ENCODE results near the gene ZNF98.

Gene ZNF98

DNA sequence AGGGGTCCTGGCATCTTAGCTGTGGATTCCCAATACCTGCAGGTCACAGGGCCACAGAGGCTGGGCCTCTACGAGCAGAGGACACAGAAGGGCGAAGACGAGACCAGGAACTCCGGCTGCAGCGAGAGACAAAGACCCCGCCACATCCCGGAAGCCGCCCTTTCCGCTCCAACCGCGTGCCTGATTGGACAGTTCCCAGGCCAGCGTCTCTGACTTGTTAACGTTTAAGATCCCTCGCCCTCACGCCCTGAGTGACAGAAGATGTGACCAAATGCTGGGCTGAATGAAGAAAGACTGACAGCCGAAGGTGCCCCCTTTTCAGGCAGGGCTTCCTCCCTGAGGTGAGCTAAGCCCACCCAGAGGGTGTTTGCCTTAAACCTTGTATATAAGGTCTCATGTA lies at the start of gene ZNF98:
ZNF98 (minus strand) TSS at position 136 of the 400 bp plus-strand sequence; CDS start at position 14, 122 bp downstream.
- no peak for DNase-seq

- DNase-seq, result no peak
Observed at GRCh38 chr19:22446605-22447004, 24.5 kb upstream of the ZNF98 start.

DNA sequence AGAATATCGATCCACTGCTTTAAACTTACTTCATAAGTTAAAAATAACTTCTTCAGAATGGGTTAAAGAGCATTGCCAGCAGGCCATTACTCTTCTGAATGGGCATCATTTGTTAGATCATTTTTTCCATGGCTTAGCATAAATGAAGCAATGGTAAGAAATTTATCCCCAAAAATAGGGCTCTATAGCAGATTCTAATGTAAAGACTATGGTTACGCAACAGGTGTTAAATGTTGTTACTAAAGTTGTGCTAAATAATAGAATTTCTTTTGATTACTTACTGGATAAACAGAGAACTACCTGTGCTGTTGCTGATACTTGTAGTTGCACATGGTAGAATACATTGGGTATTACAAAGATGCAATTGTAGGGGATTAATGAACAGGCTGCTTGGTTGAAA lies 15.9 kb upstream of the ZNF98 start:
- DNase-seq, result no peak

GRCh38 chr19:22427960-22428913 lies 6.1 kb upstream of the ZNF98 start:
- no peak for DNase-seq

DNA sequence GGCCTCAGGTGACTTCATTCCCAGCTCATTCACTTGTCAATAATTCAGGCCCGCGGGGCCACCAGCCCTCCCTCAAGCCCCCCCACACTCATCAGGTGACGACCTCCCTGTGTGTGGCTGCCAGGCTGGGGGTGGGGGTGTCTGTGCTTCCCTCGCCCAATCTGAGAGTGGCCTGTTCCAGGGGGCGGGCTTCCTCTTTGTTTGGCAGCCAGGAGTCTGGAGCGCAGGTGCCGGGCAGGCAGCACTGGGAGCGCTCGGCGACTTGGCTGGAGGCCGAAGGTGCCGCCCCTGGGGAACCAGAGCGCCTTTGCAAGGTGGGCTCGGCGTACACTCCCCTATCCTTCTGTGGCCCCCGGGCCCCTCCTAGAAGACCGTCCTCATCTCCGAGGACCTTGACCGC lies 5.4 kb upstream of the ZNF98 start:
- no peak for DNase-seq

- DNase-seq, result no peak
Observed at GRCh38 chr19:22426901-22427300, 4.8 kb upstream of the ZNF98 start.

DNA sequence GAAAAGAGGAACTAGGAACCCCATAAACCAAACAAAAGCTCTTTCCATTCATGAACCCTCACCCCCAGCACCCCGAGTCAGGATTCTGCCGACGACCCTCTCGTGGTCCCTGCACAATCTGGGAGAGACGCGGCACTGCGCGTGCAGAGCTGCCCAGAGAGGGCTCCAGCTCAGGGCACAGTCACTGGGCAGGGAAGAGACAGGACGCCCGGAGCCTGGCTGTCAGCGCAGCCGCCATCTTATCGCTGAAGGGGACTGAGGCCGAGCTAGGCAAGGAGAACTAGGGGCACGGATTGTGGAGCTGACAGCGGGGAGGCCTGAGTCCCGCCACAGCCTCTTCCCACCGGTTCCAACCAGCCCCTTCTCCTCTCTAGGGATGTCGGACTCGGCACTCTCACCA lies 349 bp downstream of the ZNF98 start:
- DNase-seq, result no peak

DNA sequence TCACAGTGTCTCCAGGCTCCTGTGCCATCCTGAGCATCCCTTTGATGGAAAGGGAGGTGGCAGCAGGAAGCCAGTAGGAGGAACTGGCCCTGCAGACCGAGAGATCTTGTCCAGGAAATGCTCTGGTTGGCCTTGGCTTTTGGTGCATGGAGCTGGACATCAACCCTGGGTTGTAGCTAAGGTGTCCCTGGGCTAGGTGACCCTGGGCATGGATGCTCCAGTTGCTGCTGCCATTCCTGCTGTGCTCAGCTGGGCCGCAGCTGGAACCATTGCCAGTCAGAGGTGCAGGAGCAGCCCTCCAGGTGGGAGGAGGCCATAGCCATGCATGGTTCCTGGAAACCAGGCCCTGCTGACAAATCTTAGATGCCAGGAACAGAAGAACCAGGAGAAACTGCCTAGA lies 67.5 kb downstream of the ZNF98 start:
- DNase-seq, result no peak
